ENCODE measurements around the gene MIS12.

The MIS12 gene

GRCh38 chr17:5486206-5487124, at the start of gene MIS12:
Gene MIS12, plus strand, starts transcription at chr17:5486566. Its CDS starts 2,297 bp downstream, at chr17:5488863.
- CTCF ChIA-PET = interaction anchor here (2.9 kb wide), 1 partner anchor 8 kb away, joined by 9 read pairs; no protein-coding TSS in a partner anchor
- POLR2A ChIA-PET = interaction anchor here (1.0 to 1.7 kb wide), 3 partner anchors 17 to 73 kb away, joined by 3 to 12 read pairs (median 4); partner anchors contain the start of genes C1QBP and DHX33
- peak; percentile 98 for DNase-seq (ENCODE audit: extremely low spot score)
- TF ChIP-seq CTCF (IDR thresholded peaks at IDR 0.05; ENCODE audit: control extremely low read depth, extremely low read depth, low read depth, missing control alignments) = no peak

GRCh38 chr17:5437721-5438317, 48.5 kb upstream of the MIS12 start:
- POLR2A ChIA-PET = no interaction called here
- CTCF ChIA-PET = interaction anchor here (1.2 to 6.1 kb wide), 10 partner anchors 9 to 189 kb away, joined by 3 to 45 read pairs (median 7); no protein-coding TSS in a partner anchor
- DNase-seq (ENCODE audit: extremely low spot score) = no peak
- TF ChIP-seq CTCF (IDR thresholded peaks at IDR 0.05; ENCODE audit: control extremely low read depth, extremely low read depth, low read depth, missing control alignments) = no peak

GRCh38 chr17:5438716-5439445, 47.5 kb upstream of the MIS12 start, which contains the start of gene C1QBP:
Gene C1QBP, minus strand, starts transcription at chr17:5439155. Its CDS starts 82 bp downstream, at chr17:5439073.
- DNase-seq (ENCODE audit: extremely low spot score) = peak; percentile 95
- ChIA-PET POLR2A (interaction anchor here (0.7 to 1.4 kb wide), 5 partner anchors 11 to 65 kb away, joined by 3 to 4 read pairs (median 3); partner anchors contain the start of genes DERL2, MIS12 and NUP88), CTCF (interaction anchor here (0.7 to 6.1 kb wide), 44 partner anchors 9 to 530 kb away, joined by 3 to 45 read pairs (median 6); partner anchors contain the start of genes DHX33, NUP88 and RPAIN)
- TF ChIP-seq CTCF (IDR thresholded peaks at IDR 0.05; ENCODE audit: control extremely low read depth, extremely low read depth, low read depth, missing control alignments) = peak; percentile 92

- CTCF ChIA-PET = interaction anchor here (0.7 to 6.1 kb wide), 43 partner anchors 10 to 530 kb away, joined by 3 to 45 read pairs (median 6); partner anchors contain the start of genes DHX33, NUP88 and RPAIN
- DNase-seq (ENCODE audit: extremely low spot score) = no peak
- POLR2A ChIA-PET = interaction anchor here (0.7 to 1.4 kb wide), 4 partner anchors 11 to 66 kb away, joined by 3 to 4 read pairs (median 3); partner anchors contain the start of genes DERL2, MIS12 and NUP88
- no peak for TF ChIP-seq CTCF (IDR thresholded peaks at IDR 0.05; ENCODE audit: control extremely low read depth, extremely low read depth, low read depth, missing control alignments)
These were observed 47.0 kb upstream of the MIS12 start for GRCh38 chr17:5439446-5439764.

GRCh38 chr17:5443728-5444127, 42.6 kb upstream of the MIS12 start:
- DNase-seq (ENCODE audit: extremely low spot score) = no peak
- POLR2A ChIA-PET = no interaction called here

More at GRCh38 chr17:5443728-5444127, 42.6 kb upstream of the MIS12 start:
- no peak for TF ChIP-seq CTCF (IDR thresholded peaks at IDR 0.05; ENCODE audit: control extremely low read depth, extremely low read depth, low read depth, missing control alignments)
- CTCF ChIA-PET = interaction anchor here (1.7 kb wide), 1 partner anchor 10 kb away, joined by 8 read pairs; no protein-coding TSS in a partner anchor

Data from GM10248 (cell line).